Fibroblast of skin of right quadriceps (primary cell): ENCODE measurements around the gene PMF1.
"Not testable (repeated sequence)": the region's sequence is repeated elsewhere in the genome, so short reads cannot be mapped to it uniquely, and the experiment has no call there.

Source experiments
- DNase-seq: peaks from one replicate; pipeline ENCODE4 v3.0.0-alpha.2; 2013

PMF1 gene, protein sequence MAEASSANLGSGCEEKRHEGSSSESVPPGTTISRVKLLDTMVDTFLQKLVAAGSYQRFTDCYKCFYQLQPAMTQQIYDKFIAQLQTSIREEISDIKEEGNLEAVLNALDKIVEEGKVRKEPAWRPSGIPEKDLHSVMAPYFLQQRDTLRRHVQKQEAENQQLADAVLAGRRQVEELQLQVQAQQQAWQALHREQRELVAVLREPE

DNA sequence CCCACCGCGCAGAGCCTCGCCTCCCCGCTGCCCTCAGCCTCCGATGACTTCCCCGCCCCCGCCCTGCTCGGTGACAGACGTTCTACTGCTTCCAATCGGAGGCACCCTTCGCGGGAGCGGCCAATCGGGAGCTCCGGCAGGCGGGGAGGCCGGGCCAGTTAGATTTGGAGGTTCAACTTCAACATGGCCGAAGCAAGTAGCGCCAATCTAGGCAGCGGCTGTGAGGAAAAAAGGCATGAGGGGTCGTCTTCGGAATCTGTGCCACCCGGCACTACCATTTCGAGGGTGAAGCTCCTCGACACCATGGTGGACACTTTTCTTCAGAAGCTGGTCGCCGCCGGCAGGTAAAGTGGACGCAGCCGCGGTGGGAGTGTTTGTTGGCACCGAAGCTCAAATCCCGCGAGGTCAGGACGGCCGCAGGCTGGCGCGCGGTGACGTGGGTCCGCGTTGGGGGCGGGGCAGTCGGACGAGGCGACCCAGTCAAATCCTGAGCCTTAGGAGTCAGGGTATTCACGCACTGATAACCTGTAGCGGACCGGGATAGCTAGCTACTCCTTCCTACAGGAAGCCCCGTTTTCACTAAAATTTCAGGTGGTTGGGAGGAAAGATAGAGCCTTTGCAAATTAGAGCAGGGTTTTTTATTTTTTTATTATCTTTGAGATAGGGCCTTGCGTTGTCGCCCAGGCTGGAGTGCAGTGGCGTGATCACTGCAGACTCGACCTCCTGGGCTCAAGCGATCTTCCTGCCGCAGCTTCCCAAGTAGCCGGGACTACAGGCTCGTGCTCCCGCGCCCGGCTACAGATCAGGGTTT lies at the start of gene PMF1:
PMF1 (plus strand) TSS at position 175 of the 811 bp plus-strand sequence; CDS start at position 184, 9 bp downstream.
- DNase-seq: peak; percentile 96

DNA sequence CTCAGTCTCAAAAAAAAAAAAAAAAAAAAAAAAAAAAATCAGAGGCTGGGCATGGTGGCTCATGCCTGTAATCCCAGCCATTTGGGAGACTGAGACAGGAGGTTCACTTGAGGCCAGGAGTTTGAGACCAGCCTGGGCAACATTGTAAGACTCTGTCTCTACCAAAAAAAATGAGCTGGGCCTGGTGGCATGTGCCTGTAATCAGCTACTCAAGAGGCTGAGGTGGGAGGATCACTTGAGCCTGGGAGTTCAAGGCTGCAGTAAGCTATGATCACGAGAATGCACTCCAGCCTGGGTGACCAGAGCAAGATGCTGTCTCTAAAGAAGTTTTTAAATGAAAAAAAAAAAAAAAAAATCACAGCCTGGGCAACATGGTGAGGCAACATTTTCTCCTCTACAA lies 49.1 kb upstream of the PMF1 start:
- no peak for DNase-seq

DNA sequence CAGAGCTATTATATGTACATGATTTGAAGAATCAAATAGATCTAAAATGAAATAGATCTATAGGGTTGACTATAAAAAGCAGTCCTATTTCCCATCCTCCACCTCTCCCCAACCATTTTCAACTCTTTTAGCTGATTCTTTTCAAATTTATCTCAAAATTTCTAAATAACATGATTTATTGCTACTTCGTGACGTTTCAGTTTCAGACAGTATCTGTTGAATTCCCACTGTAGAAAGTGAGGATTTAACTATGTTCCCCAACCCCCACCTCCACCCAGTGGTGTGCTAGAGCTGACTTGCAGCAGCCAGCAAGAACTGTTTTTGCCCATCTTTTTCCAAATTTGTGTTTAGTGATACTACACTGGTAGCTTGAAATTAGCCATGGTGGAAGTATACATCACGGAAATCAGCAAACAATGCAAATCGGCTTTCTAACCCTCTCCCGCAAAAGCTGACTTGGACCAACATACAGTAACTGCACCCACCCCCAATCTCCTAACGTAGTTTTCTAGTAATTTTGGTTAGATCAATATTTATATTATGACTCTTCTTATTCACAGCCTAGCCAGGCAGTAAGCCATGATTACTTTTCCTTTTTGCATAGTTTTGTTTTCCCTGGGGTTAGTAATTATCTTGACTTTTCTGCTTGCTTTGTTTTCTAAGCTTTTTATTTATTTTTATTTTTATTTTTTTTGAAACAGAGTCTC lies 48.5 kb upstream of the PMF1 start:
- DNase-seq: no peak

DNA sequence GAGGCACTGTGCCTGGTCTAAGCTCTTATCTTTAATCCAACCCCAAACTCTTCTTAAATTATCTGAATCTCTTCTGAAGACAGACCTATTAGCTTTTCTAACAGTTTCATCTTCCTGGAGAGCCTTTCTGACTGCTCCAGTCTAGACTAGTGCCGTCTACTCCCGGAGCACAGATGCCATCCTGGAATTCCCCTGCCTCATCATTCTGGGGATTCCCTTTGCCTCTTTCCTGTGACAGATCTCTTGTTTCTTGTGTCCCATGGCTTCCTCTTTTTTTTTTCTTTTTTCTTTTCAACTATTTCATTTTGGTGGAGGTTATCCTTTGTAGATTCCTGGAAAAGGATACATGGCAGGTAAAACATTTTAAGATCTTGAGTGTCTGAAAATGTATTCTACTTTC lies 47.7 kb upstream of the PMF1 start:
- no peak for DNase-seq

DNA sequence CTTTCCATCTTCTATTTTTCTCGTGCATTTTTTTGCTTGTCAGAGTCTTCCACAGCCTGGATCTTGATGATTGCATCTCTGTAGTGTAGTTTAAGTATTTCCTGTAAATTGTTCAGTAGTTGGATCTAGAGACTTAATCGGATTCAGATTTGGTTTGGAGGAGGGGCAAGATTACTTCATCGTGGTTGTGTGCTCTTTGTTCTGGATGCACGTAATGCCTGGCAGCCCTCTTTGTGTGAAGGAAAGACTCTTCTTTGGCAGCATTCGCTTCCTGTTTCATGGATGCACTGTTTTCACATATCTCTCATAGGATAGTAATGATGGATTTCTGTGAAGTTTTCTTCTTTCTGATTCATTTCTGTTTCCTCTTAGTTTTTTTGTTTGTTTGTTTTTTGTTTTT lies 45.3 kb upstream of the PMF1 start:
- DNase-seq: peak; percentile 54

DNA sequence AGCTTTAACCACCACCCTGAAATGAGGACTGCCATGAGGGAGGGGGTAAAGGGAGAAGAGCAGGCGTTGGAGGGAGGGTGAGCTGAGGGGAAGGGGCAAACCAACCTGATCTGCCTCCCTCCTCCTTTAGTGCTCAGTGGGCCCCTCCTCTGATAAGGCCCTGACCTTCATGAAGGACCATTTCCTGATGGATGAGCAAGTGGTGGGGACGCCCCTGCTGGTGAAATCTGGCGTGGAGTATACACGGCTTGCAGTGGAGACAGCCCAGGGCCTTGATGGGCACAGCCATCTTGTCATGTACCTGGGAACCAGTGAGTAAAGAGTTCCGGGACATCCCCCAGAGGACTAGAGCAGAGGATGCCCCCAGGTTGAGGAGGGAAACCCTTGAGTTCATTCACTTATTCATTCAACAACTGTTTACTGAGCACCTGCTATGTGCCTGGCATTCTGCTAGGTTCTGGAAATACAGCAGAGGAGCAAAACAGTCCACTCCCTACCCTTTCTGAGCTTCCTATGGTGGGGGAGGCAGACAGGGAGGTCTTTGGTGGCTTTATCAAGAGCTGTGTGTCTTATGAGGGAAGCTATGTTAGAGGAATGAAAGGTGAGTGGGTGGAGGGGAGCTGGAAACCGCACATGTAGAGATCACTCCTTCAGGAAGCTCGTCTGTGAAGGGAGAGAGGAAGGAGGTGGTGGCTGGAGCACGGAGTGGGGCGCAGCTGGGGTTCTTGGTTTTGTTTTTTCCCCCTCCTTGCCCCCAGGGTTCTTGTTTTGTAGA lies 39.9 kb upstream of the PMF1 start:
- DNase-seq: no peak

DNA sequence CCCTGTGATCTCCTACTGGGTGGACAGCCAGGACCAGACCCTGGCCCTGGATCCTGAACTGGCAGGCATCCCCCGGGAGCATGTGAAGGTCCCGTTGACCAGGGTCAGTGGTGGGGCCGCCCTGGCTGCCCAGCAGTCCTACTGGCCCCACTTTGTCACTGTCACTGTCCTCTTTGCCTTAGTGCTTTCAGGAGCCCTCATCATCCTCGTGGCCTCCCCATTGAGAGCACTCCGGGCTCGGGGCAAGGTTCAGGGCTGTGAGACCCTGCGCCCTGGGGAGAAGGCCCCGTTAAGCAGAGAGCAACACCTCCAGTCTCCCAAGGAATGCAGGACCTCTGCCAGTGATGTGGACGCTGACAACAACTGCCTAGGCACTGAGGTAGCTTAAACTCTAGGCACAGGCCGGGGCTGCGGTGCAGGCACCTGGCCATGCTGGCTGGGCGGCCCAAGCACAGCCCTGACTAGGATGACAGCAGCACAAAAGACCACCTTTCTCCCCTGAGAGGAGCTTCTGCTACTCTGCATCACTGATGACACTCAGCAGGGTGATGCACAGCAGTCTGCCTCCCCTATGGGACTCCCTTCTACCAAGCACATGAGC lies 36.1 kb upstream of the PMF1 start:
- no peak for DNase-seq

DNA sequence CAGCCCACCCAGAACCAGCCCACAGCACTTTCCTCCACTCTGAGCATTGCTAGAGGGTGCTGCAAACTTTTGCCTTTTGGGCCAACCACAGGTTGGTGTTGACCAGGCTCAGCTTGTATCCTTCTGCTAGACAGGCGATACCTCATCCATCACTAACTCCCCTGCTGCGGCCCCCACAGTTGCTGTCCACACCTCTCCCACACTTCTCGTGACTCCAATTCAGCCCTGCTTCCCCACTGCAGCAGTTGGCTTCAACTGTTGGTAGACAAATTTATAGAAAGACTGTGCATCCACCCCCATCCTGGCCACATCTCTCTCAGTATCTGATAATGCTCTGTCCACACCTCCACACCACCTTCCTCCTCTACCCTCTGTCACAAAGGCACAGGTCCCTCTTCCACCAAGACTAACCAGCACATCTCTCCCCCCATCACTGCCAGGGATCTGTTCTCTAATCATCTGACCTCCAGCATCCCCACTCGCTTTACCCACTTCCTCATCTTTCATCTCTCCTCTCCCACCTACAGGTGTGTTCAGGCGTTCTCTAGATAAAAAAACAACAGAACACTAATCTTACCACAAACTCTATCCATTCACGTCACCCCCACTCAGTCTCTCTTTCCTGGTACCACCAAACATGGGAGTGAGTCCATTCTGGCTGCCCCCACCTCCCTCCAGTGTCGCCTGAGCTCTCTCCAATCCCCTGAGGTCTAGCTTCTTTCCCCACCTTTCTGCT lies 34.7 kb upstream of the PMF1 start:
- no peak for DNase-seq

DNA sequence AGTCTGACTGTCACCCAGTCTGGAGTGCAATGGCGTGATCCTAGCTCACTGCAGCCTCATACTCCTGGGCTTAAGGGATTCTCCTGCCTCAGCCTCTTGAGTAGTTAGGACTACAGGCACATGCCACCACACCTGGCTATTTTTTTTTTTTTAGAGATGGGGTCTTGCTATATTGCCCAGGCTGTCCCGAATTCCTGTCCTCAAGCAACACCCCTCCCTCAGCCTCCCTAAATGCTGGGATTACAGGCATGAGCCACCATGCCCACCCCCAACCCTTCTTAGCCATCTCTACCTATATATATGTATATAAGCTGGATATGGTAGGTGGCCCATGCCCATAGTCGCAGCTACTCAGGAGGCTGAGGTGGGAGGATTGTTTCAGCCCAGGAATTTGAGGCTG lies 32.3 kb upstream of the PMF1 start:
- DNase-seq: no peak

DNA sequence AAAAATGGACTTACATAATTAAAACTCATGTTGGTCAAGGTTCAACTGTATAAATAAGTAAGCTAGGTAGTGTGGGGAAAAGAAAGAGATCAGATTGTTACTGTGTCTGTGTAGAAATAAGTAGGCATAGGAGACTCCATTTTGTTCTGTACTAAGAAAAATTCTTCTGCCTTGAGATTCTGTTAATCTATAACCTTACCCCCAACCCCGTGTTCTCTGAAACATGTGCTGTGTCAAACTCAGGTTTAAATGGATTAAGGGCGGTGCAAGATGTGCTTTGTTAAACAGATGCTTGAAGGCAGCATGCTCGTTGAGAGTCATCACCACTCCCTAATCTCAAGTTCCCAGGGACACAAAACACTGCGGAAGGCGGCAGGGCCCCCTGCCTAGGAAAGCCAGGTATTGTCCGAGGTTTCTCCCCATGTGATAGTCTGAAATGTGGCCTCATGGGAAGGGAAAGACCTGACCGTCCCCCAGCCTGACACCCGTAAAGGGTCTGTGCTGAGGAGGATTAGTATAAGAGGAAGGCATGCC lies 31.3 kb upstream of the PMF1 start:
- DNase-seq: not testable (repeated sequence)

DNA sequence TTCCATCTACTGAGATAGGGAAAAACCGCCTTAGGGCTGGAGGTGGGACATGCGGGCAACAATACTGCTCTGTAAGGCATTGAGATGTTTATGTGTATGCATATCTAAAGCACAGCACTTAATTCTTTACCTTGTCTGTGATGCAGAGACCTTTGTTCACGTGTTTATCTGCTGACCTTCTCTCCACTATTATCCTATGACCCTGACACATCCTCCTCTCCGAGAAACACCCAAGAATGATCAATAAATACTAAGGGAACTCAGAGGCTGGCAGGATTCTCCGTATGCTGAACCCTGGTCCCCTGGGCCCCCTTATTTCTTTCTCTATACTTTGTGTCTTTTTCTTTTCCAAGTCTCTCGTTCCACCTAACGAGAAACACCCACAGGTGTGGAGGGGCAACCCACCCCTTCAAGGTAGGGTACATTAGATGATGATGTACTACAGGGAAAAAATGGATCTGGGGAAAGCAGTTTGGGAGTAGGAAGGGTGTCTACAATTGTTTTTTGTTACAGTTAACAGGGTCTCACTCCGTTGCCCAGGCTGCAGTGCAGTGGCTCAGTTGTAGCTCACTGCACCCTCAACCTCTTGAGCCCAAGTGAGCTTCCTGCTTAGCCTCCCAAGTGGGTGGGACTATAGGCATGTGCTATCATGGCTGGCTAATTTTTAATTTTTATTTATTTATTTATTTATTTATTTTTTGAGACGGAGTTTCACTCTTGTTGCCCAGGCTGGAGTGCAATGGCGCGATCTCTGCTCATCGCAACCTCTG lies 30.6 kb upstream of the PMF1 start:
- DNase-seq: not testable (repeated sequence)

DNA sequence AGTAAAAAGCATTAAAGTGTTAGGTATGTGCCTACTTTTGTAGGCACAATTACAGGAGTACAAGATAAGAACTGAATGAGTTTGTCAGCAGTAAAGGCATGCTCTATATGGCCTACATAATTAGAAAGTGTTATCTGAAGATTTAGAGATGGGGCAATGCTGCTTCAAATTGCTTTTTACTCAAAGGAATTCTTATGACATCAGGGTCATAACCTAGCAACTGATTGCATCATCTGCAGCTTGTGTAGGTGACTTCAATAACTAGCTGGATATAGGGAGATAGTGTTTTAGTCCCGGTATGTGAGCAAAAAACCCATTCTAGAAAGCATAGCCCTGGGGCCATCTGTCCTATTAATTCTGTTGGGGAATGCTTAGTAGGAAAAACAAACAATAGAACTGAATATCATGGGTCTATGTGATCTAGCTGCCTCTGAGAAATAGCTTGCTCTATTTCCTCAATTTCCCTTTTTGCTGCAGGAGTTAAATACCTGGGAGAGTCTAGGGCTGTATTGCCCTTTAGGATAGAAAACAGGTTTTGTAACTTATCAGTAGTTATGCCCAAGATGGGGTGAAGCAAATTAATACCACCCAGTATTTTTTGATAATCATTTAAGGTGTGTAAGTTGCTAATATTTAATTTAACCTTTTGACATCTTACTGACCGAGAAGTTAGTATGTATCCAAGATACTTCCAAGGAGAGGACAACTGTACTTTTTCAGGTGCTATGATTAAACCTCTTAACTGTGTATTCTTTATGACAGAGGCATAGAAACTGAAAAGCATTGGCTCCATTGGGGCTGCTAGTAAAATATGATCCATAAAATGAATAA lies 26.2 kb upstream of the PMF1 start:
- DNase-seq: not testable (repeated sequence)

DNA sequence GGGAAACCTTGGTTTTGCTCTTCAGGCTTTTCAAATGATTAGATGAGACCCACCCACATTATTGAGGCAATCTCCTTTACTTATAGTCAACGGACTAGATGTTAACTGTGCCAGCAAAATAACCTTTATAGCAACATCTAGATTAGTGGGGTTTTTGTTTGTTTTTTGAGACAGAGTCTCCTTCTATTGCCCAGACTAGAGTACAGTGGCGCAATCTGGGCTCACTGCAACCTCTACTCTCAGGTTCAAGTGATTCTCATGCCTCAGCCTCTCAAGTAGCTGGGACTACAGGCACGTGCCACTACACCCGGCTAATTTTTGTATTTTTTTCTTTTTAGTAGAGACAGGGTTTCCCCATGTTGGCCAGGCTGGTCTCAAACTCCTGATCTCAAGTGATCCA lies 22.5 kb upstream of the PMF1 start:
- not testable (repeated sequence) for DNase-seq

DNA sequence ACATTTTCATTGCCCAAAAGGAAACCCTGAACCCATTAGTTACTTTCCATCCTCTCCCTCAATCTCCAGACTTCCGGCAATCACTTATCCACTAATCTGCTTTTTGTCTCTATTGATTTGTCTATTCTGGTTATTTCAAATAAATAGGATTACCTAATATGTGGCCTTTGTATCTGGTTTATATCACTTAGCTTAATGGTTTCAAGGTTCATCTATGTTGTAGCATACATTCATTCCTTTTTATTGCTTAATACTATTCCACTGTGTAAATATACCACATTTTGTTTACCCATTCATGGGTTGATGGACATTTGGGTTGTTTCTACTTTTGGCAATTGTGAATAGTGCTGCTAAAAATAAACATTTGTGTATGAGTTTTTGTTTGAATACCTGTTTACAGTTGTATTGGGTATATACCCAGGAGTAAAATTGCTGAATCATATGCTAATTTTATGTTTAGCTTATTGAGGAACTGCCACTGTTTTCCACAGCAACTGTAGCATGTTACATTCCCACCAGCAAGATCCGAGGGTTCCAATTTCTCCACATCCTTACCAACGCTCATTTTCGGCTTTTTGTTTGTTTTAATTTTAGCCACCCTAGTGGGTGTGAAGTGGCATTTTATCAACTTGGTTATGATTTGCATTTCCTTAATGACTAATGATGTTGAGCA lies 21.4 kb upstream of the PMF1 start:
- DNase-seq: no peak

DNA sequence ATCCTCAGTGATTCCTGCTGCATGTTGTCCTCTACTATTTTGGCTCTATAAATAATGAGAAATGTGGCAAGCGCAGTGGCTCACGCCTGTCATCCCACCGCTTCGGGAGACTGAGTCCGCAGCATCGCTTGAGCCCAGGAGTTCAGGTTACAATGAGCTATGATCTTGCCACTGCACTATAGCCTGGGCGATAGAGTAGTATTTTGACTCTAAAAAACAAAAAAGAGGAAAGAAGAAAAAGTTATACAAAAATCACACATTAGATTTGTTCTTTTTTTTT lies 19.7 kb upstream of the PMF1 start:
- no peak for DNase-seq

DNA sequence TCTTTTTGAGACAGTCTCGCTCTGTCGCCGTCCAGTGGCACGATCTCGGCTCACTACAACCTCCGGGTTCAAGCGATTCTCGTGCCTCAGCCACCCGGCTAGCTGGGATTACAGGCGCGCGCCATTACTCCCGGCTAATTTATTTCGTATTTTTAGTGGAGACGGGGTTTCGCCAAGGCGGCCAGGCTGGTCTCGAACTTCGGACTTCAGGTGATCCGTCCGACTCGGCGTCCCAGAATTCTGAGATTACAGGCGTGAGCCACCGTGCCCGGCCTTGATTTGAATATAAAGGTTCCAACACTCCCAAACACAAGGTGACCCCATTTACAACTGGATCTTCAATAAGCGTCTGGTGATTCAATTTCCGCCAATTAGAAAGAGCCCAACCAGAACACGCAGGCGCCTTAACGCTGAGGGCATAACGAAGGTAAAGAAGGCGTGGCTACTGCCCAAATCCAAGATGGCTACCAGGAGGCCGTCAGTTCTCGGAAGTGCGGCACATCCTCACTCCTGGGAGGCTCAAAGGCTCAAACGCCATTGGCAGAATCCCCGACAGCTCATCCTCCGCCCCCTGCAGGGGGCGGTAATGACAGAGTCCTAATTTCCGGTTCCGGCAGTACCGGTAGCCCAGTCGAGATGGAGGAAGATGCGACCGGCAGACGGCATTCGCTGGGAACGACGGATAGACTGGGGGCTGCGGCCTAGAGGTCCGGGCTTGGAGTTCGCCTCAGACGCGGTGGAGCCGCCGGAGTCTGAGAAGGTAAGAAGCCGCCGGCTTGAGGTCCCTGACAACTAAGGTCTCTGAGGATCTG lies 19.1 kb upstream of the PMF1 start, which contains the start of gene SLC25A44:
SLC25A44 (plus strand) TSS at position 617 of the 812 bp plus-strand sequence. CDS start 5,744 bp downstream, outside the sequence.
- DNase-seq: peak; percentile 99

DNA sequence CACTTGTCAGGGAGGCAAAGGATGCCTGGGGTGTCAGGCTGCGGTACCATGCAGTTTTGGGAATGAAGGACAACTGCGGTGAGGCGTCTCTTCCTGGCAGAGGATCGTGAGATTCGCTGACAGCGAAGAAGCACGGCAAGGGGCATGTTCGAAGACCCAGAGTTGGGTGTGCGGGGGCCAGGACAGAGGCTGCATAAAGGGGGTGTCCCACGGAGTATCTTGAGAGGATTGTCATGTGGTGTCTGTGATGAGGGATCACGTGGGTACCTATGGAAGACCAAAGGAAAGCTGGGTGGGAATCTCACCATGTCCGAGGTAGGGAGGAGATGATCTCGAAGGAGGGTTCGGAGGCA lies 18.5 kb upstream of the PMF1 start:
- no peak for DNase-seq

DNA sequence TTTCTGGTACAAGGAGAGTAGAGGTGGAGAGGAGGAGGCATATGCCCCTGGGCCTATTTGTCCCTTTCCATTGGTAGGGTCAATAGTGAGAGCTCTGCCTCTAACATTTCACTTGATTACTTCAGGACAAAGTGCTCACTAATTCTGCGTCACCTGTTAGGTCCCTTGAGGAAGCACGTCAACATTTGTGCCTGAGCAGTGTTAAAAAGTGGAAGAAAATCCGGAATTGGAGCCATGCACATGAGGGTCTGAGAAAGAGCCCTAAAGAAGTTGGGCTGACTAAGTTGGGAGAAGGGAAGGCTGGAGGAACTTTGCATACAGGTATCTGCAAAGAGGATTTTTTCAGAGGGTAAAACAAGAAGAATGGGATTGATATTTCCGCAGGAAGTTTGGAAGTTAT lies 17.0 kb upstream of the PMF1 start:
- DNase-seq: no peak

DNA sequence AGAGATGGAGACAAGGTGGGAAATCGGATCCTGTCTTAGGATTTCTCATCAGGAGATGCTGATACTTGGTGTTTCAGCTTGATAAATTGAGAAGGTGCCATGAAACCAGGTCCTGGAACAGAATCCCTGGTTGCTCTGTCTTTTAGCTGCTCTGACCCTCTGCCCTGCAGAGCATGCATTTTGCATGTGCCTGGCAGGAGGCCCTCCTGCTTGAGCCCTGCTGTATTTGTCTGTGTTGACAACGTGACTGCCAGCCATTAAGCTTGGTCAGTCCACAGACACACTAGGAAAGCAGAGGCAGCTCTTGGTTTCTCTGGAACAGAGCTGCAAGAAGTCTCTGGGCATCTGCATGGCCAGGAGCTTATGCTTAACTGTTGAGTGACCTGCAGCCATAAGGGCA lies 16.4 kb upstream of the PMF1 start:
- no peak for DNase-seq
